PC-3 (cell line): Measurements from ENCODE around the gene COL4A1. TPM values are rescaled to one million over a fixed set of nuclear protein-coding genes. Genes with fewer than 3 reads are reported as not detected.

Experiments
- ATAC-seq: fragments of 200-7000 bp; cut with Tn5 transposase; 2 replicates; pipeline ENCODE4 v1.9.1; 2020; ENCODE audit warnings: mild to moderate bottlenecking, moderate library complexity
- BruUV-seq: library from RNA; stranded (reverse); fragments of 400-500 nt; replicated peaks from 2 replicates; lab custom pipeline; 2021; lab: Mats Ljungman, UMichigan
- CTCF ChIA-PET: fragments of 300-600 bp; sonication (Branson Sonifier 250); formaldehyde crosslinking; loops from one replicate; lab custom pipeline; 2022; ENCODE audit warnings: antibody characterized with exemption; lab: Charles Lee
- POLR2A ChIA-PET: fragments of 300-600 bp; sonication (Branson Sonifier 250); formaldehyde crosslinking; loops from one replicate; lab custom pipeline; 2022; ENCODE audit warnings: antibody characterized with exemption; ENCODE audit not compliant: unreplicated experiment; lab: Charles Lee
- DNase-seq: peaks from one replicate; pipeline ENCODE4 v3.0.0-alpha.2; 2015
- H2AFZ ChIP-seq: fragments of 300-600 bp; sonication (generic); 2 replicates; pipeline ENCODE4 v1.6.0; 2016; ENCODE audit warnings: antibody characterized with exemption, low read length
- H3F3A ChIP-seq: fragments of 300-600 bp; sonication (generic); one replicate; pipeline ENCODE4 v1.6.0; 2017; ENCODE audit warnings: antibody characterized with exemption, low read length, control low read depth, mild to moderate bottlenecking; ENCODE audit not compliant: unreplicated experiment
- H3K27ac ChIP-seq: fragments of 300-600 bp; sonication (generic); 2 replicates; pipeline ENCODE4 v1.5.1; 2016; ENCODE audit warnings: mild to moderate bottlenecking, low read length
- H3K27me3 ChIP-seq: fragments of 300-600 bp; sonication (generic); 2 replicates; pipeline ENCODE4 v1.6.1; 2016; ENCODE audit warnings: low read length, mixed read lengths
- H3K36me3 ChIP-seq: fragments of 300-600 bp; sonication (generic); 2 replicates; pipeline ENCODE4 v1.6.1; 2016; ENCODE audit warnings: low read depth, mixed run types, low read length, mixed read lengths
- H3K4me1 ChIP-seq: fragments of 300-600 bp; sonication (generic); 2 replicates; pipeline ENCODE4 v1.5.1; 2016; ENCODE audit warnings: low read length; ENCODE audit not compliant: insufficient read depth
- H3K4me2 ChIP-seq: fragments of 300-600 bp; sonication (generic); 2 replicates; pipeline ENCODE4 v1.6.0; 2016; ENCODE audit warnings: low read length
- H3K4me3 ChIP-seq: fragments of 300-600 bp; sonication (generic); 2 replicates; pipeline ENCODE4 v1.5.1; 2016; ENCODE audit warnings: mild to moderate bottlenecking, low read length, mixed read lengths
- H3K79me2 ChIP-seq: fragments of 300-600 bp; sonication (generic); 2 replicates; pipeline ENCODE4 v1.6.1; 2017; ENCODE audit warnings: low read length, mixed read lengths
- H3K9ac ChIP-seq: fragments of 300-600 bp; sonication (generic); 2 replicates; pipeline ENCODE4 v1.6.0; 2016; ENCODE audit warnings: mild to moderate bottlenecking, low read length
- H3K9me2 ChIP-seq: fragments of 300-600 bp; sonication (generic); replicated peaks from 2 replicates; pipeline ENCODE4 v1.6.1; 2016; ENCODE audit warnings: mixed run types, low read length, mixed read lengths
- H3K9me3 ChIP-seq: fragments of 300-600 bp; sonication (generic); 2 replicates; pipeline ENCODE4 v1.6.1; 2016; ENCODE audit warnings: low read length, mixed read lengths
- H4K20me1 ChIP-seq: fragments of 300-600 bp; sonication (generic); 2 replicates; pipeline ENCODE4 v1.6.1; 2016; ENCODE audit warnings: low read length, mixed read lengths
- CTCF ChIP-seq: fragments of 300-600 bp; sonication (generic); conservative IDR thresholded peaks from 2 replicates; pipeline ENCODE4 v1.5.1; 2017; ENCODE audit warnings: antibody characterized with exemption, low read depth, mild to moderate bottlenecking, low read length
- EZH2 ChIP-seq: fragments of 300-600 bp; sonication (generic); IDR thresholded peaks from one replicate; pipeline ENCODE4 v1.6.1; 2017; ENCODE audit warnings: antibody characterized with exemption, mild to moderate bottlenecking, low read length; ENCODE audit not compliant: unreplicated experiment
- EZH2phosphoT487 ChIP-seq: fragments of 300-600 bp; sonication (generic); IDR thresholded peaks from 2 replicates; pipeline ENCODE4 v1.6.1; 2018; ENCODE audit warnings: mild to moderate bottlenecking, antibody characterized with exemption, low read length, borderline replicate concordance
- intact Hi-C: fragments of 100-400 bp; cut with micrococcal nuclease; formaldehyde crosslinking; loops from 2 replicates; pipeline ENCODE4 v1.9.0; 2023
- total RNA-seq: library from RNA; depleted of rRNA; stranded (reverse); fragments of >200 nt; gene quantifications from 2 replicates; pipeline ENCODE4 v1.2.3, GENCODE V29; 2014

Gene COL4A1
- total RNA-seq, 1 experiment from 2014 or later = 48.7 TPM

- ChIA-PET CTCF (no interaction called here), POLR2A (no interaction called here)
- Histone ChIP-seq H3K9me2 (no peaks in the 10 kb centered on the region), H4K20me1 (no peaks in the 10 kb centered on the region), H3K27ac (no peak overlapping the region), H3K9ac (no peak overlapping the region), H3K36me3 (no peaks in the 10 kb centered on the region), H3K4me2 (no peak overlapping the region), H3K4me1 (peaks cover 13% of the 10 kb centered on the region), H3K79me2 (no peaks in the 10 kb centered on the region), H3K4me3 (no peak overlapping the region), H2AFZ (no peak overlapping the region), H3F3A (no peaks in the 10 kb centered on the region), H3K9me3 (no peaks in the 10 kb centered on the region), H3K27me3 (no peaks in the 10 kb centered on the region)
- ATAC-seq = no peak
- BruUV-seq = no TSS peak
- intact Hi-C loops = no loop called here
- DNase-seq = no peak
- no peak for TF ChIP-seq EZH2phosphoT487
- no peak for TF ChIP-seq CTCF
- TF ChIP-seq EZH2 = no peak
Observed at GRCh38 chr13:110162053-110162452, 144.9 kb downstream of the COL4A1 start.

GRCh38 chr13:110161112-110161882 lies 145.7 kb downstream of the COL4A1 start:
- POLR2A ChIA-PET = no interaction called here
- no peak for ATAC-seq

More at GRCh38 chr13:110161112-110161882, 145.7 kb downstream of the COL4A1 start:
- CTCF ChIA-PET = no interaction called here
- no peaks in the 10 kb centered on the region for H4K20me1 ChIP-seq
- no TSS peak for BruUV-seq
- no peak overlapping the region for H3K9ac ChIP-seq
- TF ChIP-seq EZH2phosphoT487 = no peak
- TF ChIP-seq CTCF = no peak
- TF ChIP-seq EZH2 = no peak
- intact Hi-C loops = no loop called here
- H3K4me2 ChIP-seq = no peak overlapping the region
- H3K79me2 ChIP-seq = no peaks in the 10 kb centered on the region
- H3K4me1 ChIP-seq = peaks cover 8% of the 10 kb centered on the region
- H3K36me3 ChIP-seq = no peaks in the 10 kb centered on the region
- H3K9me2 ChIP-seq = no peaks in the 10 kb centered on the region
- no peak for DNase-seq
- no peaks in the 10 kb centered on the region for H3F3A ChIP-seq
- H3K4me3 ChIP-seq = no peak overlapping the region
- H2AFZ ChIP-seq = no peak overlapping the region
- no peak overlapping the region for H3K27ac ChIP-seq
- H3K27me3 ChIP-seq = no peaks in the 10 kb centered on the region
- H3K9me3 ChIP-seq = no peaks in the 10 kb centered on the region
